NOMO-1 (cell line): ENCODE data around the gene AKR7A3.
"Not testable (repeated sequence)": the region's sequence is repeated elsewhere in the genome, so short reads cannot be mapped to it uniquely, and the experiment has no call there.

Experiments used
- DNase-seq, 2 experiments: peaks; one replicate each; lab custom pipeline; 2025; ENCODE audit not compliant: unreplicated experiment in 2 of 2; lab: John Stamatoyannopoulos, UW

The AKR7A3 gene

GRCh38 chr1:19300211-19300610 is 11.6 kb upstream of the AKR7A3 start:
- no peak for DNase-seq

- DNase-seq: no peak
Measured at GRCh38 chr1:19294638-19295037, 6.1 kb upstream of the AKR7A3 start.

GRCh38 chr1:19289244-19289643 is 674 bp upstream of the AKR7A3 start:
- DNase-seq: no peak

- DNase-seq: no peak
Measured at GRCh38 chr1:19287436-19288185, 959 bp downstream of the AKR7A3 start.

GRCh38 chr1:19285807-19286206 is 2.8 kb downstream of the AKR7A3 start:
- not testable (repeated sequence) for DNase-seq

GRCh38 chr1:19285366-19285765 is 3.2 kb downstream of the AKR7A3 start:
- DNase-seq: not testable (repeated sequence)

- no peak for DNase-seq
Measured at GRCh38 chr1:19284881-19285280, 3.7 kb downstream of the AKR7A3 start.

- no peak for DNase-seq
Measured at GRCh38 chr1:19283891-19284290, 4.7 kb downstream of the AKR7A3 start.

GRCh38 chr1:19274636-19275035 is 13.9 kb downstream of the AKR7A3 start:
- no peak for DNase-seq

GRCh38 chr1:19273844-19274531 is 14.6 kb downstream of the AKR7A3 start:
- not testable (repeated sequence) for DNase-seq

- DNase-seq: no peak
Measured at GRCh38 chr1:19273106-19273843, 15.3 kb downstream of the AKR7A3 start.

GRCh38 chr1:19272064-19272463 is 16.5 kb downstream of the AKR7A3 start:
- DNase-seq: no peak

GRCh38 chr1:19270343-19270730 is 18.2 kb downstream of the AKR7A3 start:
- DNase-seq: not testable (repeated sequence)

- DNase-seq: not testable (repeated sequence)
Measured at GRCh38 chr1:19269427-19270342, 18.9 kb downstream of the AKR7A3 start.

GRCh38 chr1:19268445-19268844 is 20.1 kb downstream of the AKR7A3 start:
- no peak for DNase-seq

GRCh38 chr1:19262744-19263143 is 25.8 kb downstream of the AKR7A3 start:
- DNase-seq: no peak

GRCh38 chr1:19262047-19262446 is 26.5 kb downstream of the AKR7A3 start:
- no peak for DNase-seq

- DNase-seq: no peak
Measured at GRCh38 chr1:19260211-19261138, 28.1 kb downstream of the AKR7A3 start.

GRCh38 chr1:19258353-19258752 is 30.2 kb downstream of the AKR7A3 start:
- DNase-seq: no peak
